Stimulated activated CD8-positive, alpha-beta memory T cell treated with anti-CD3 and anti-CD28 coated beads, Interleukin-4, amount 100 ng/mL, for 24 hours (primary cell): Measurements from ENCODE around the gene GLT1D1.

ENCODE experiments used
- DNase-seq: peaks from one replicate; pipeline ENCODE4 v3.0.0-alpha.2; 2020; ENCODE audit warnings: low read depth

Gene GLT1D1

GRCh38 chr12:128856035-128856790 lies 2.9 kb downstream of the GLT1D1 start:
- no peak for DNase-seq

GRCh38 chr12:128856791-128857078 lies 3.5 kb downstream of the GLT1D1 start:
- no peak for DNase-seq

- no peak for DNase-seq
Observed at GRCh38 chr12:128857133-128857763, 4.0 kb downstream of the GLT1D1 start.

GRCh38 chr12:128859311-128859710 lies 6.0 kb downstream of the GLT1D1 start:
- DNase-seq = no peak

- DNase-seq = no peak
Observed at GRCh38 chr12:128861226-128862016, 8.1 kb downstream of the GLT1D1 start.

GRCh38 chr12:128863957-128864356 lies 10.7 kb downstream of the GLT1D1 start:
- DNase-seq = no peak

GRCh38 chr12:128864516-128865186 lies 11.4 kb downstream of the GLT1D1 start:
- no peak for DNase-seq

- DNase-seq = no peak
Observed at GRCh38 chr12:128867466-128867865, 14.2 kb downstream of the GLT1D1 start.

GRCh38 chr12:128871516-128871892 lies 18.2 kb downstream of the GLT1D1 start:
- no peak for DNase-seq

GRCh38 chr12:128872303-128872702 lies 19.0 kb downstream of the GLT1D1 start:
- no peak for DNase-seq

GRCh38 chr12:128876559-128876958 lies 23.3 kb downstream of the GLT1D1 start:
- DNase-seq = no peak

GRCh38 chr12:128879898-128880764 lies 26.9 kb downstream of the GLT1D1 start:
- no peak for DNase-seq

- DNase-seq = no peak
Observed at GRCh38 chr12:128891856-128892255, 38.6 kb downstream of the GLT1D1 start.

GRCh38 chr12:128903236-128903635 lies 50.0 kb downstream of the GLT1D1 start:
- DNase-seq = no peak

- DNase-seq = no peak
Observed at GRCh38 chr12:128905003-128905544, 51.8 kb downstream of the GLT1D1 start.

- DNase-seq = no peak
Observed at GRCh38 chr12:128906485-128907137, 53.3 kb downstream of the GLT1D1 start.

- DNase-seq = no peak
Observed at GRCh38 chr12:128908254-128908653, 55.0 kb downstream of the GLT1D1 start.

- no peak for DNase-seq
Observed at GRCh38 chr12:128909653-128910052, 56.4 kb downstream of the GLT1D1 start.

GRCh38 chr12:128910629-128911028 lies 57.4 kb downstream of the GLT1D1 start:
- DNase-seq = no peak

GRCh38 chr12:128911861-128912260 lies 58.6 kb downstream of the GLT1D1 start:
- DNase-seq = no peak
